Diencephalon (tissue), 1 donor: ENCODE data around the gene MCM9. TPM values are rescaled to one million over a fixed set of nuclear protein-coding genes. Genes with fewer than 3 reads are reported as not detected.

Experiments
- total RNA-seq: library from RNA; depleted of rRNA; stranded (reverse); fragments of >200 nt; gene quantifications from one replicate; pipeline ENCODE4 v1.2.3, GENCODE V29; 2014

MCM9 gene
- total RNA-seq: 10.6 TPM

GRCh38 chr6:118934461-118935330 is at the start of gene MCM9:
MCM9 (minus strand) TSS chr6:118935159; CDS start chr6:118931723, 3,436 bp downstream.

GRCh38 chr6:118893807-118894424 is 41.0 kb downstream of the MCM9 start, which contains the start of gene ASF1A:
ASF1A (plus strand) TSS chr6:118894152; CDS start chr6:118894414, 262 bp downstream.

Other genes with a start within 250 kb of the MCM9 start
- gene ASF1A, start 41.0 kb downstream of the MCM9 start, total RNA-seq: 40.1 TPM
- gene FAM184A, start 143.5 kb upstream of the MCM9 start, total RNA-seq: 40.8 TPM